IPS-20b (cell line): ENCODE data around the gene CXCL17.
"Not testable (repeated sequence)": the region's sequence is repeated elsewhere in the genome, so short reads cannot be mapped to it uniquely, and the experiment has no call there.

ENCODE experiments used
- H3K27ac ChIP-seq: one replicate; pipeline ENCODE4 v1.5.1; 2013; ENCODE audit warnings: low read length
- H3K27me3 ChIP-seq: 2 replicates; pipeline ENCODE4 v1.6.1; 2013; ENCODE audit warnings: mild to moderate bottlenecking, low read length, inconsistent platforms; ENCODE audit not compliant: insufficient read depth
- H3K36me3 ChIP-seq: 2 replicates; pipeline ENCODE4 v1.6.1; 2013; ENCODE audit warnings: low read depth, mild to moderate bottlenecking, inconsistent platforms, low read length, moderate library complexity; ENCODE audit not compliant: insufficient read depth
- H3K4me1 ChIP-seq: 2 replicates; pipeline ENCODE4 v1.6.1; 2013; ENCODE audit warnings: mild to moderate bottlenecking, control low read depth, inconsistent platforms, low read length, moderate library complexity; ENCODE audit not compliant: insufficient read depth
- H3K4me3 ChIP-seq: 2 replicates; pipeline ENCODE4 v1.5.1; 2013; ENCODE audit warnings: mild to moderate bottlenecking, low read length, inconsistent platforms
- H3K9ac ChIP-seq: 2 replicates; pipeline ENCODE4 v1.6.1; 2013; ENCODE audit warnings: low read depth, mild to moderate bottlenecking, inconsistent platforms, low read length, moderate library complexity
- H3K9me3 ChIP-seq: 2 replicates; pipeline ENCODE4 v1.6.1; 2013; ENCODE audit warnings: mild to moderate bottlenecking, low read depth, low read length, inconsistent platforms; ENCODE audit not compliant: insufficient read depth

Gene CXCL17

GRCh38 chr19:42461231-42461630 is 18.5 kb upstream of the CXCL17 start:
- H3K27ac ChIP-seq, H3K4me3 ChIP-seq, H3K9me3 ChIP-seq, H3K9ac ChIP-seq, H3K36me3 ChIP-seq, H3K4me1 ChIP-seq, H3K27me3 ChIP-seq: not testable (repeated sequence)

- H3K4me1 ChIP-seq, result 0 out of 2 replicates have a peak, but pooled peaks cover 5% of the 10 kb centered on the region
- H3K9ac ChIP-seq, result no peak overlapping the region
- no peak overlapping the region for H3K4me3 ChIP-seq
- no peaks in the 10 kb centered on the region for H3K36me3 ChIP-seq
- H3K27me3 ChIP-seq, result no peaks in the 10 kb centered on the region
- H3K9me3 ChIP-seq, result no peaks in the 10 kb centered on the region
- no peak overlapping the region for H3K27ac ChIP-seq
These were observed 17.2 kb upstream of the CXCL17 start for GRCh38 chr19:42459926-42460325.

DNA sequence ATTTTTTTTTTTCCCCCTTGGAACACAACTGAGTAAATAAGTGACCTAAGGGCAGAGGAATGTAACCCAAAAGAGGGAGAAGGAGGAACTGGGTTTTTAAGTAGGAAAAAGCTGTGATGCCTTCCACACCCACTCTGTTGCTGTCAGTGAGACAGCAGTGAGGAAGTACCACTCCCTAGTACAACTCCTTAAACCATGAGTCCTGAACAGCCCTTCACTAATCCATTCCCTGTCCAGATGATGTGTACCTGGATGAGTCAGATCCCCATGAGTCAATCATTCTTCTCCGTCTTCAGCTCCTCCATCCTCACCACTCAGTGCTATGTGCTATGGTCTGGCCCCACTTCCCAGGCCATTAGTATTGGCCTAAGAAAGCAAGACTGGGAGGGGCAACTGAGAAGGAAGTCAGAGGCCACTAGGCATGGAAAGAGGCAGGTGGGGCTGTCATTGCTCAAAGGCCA is 12.9 kb upstream of the CXCL17 start:
- no peaks in the 10 kb centered on the region for H3K27me3 ChIP-seq
- H3K4me1 ChIP-seq, result peaks cover 10% of the 10 kb centered on the region; the same call in 1 of the 2 replicates
- H3K4me3 ChIP-seq, result no peak overlapping the region
- H3K9ac ChIP-seq, result no peak overlapping the region
- H3K36me3 ChIP-seq, result no peaks in the 10 kb centered on the region
- H3K9me3 ChIP-seq, result no peaks in the 10 kb centered on the region
- H3K27ac ChIP-seq, result no peak overlapping the region

- Histone ChIP-seq H3K27me3 (no peaks in the 10 kb centered on the region), H3K4me1 (peaks cover 12% of the 10 kb centered on the region; the same call in 1 of the 2 replicates), H3K27ac (no peak overlapping the region), H3K9ac (no peak overlapping the region), H3K4me3 (no peak overlapping the region), H3K9me3 (no peaks in the 10 kb centered on the region), H3K36me3 (no peaks in the 10 kb centered on the region)
These were observed 12.3 kb upstream of the CXCL17 start for GRCh38 chr19:42455086-42455485.

DNA sequence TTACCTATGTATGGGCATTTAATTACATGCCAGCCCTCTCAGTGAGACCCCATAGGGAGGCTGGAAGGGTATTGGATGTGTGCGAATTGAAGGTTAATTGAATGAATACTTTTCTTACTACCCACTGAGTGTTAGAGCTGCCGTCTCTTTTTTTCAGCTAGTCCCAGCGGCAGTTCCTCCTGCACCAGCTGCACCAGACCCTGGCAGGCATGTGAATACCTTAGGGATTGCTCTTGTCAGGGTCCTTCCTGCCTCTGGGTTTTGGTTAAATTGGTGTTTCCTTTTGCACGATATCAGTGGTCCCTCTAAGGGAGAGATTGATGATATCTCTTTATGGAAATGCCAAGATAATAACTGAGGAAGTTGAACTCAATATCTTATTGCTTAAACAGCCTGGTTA is 9.8 kb upstream of the CXCL17 start:
- no peak overlapping the region for H3K9ac ChIP-seq
- H3K9me3 ChIP-seq, result no peaks in the 10 kb centered on the region
- H3K27me3 ChIP-seq, result no peaks in the 10 kb centered on the region
- peaks cover 14% of the 10 kb centered on the region; the same call in 1 of the 2 replicates for H3K4me1 ChIP-seq
- H3K36me3 ChIP-seq, result no peaks in the 10 kb centered on the region
- H3K4me3 ChIP-seq, result no peak overlapping the region
- no peak overlapping the region for H3K27ac ChIP-seq

- Histone ChIP-seq H3K4me1 (peaks cover 11% of the 10 kb centered on the region; the same call in 1 of the 2 replicates), H3K4me3 (no peak overlapping the region), H3K36me3 (no peaks in the 10 kb centered on the region), H3K27me3 (no peaks in the 10 kb centered on the region), H3K27ac (no peak overlapping the region), H3K9ac (no peak overlapping the region), H3K9me3 (no peaks in the 10 kb centered on the region)
These were observed 7.7 kb upstream of the CXCL17 start for GRCh38 chr19:42450314-42450934.

DNA sequence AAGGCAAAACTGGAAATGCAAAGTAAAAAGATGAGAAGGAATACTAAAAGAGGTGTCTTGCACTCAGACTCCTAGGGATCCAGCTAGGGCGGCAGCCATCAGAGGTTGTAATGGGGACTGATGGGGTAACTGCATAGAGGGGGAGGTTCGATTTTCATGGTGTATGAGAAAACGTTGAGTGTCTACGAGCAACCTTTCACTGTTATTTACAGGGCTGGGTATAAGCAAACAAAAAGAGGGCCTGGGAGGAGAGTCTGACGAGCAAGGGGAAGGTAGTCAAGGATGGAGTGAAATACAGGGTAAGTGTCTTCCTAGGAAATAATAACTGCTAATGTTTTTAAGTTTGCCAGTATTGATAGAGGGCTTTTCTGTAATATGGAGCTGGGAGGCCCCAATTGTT is 5.6 kb upstream of the CXCL17 start:
- H3K36me3 ChIP-seq, H3K27me3 ChIP-seq, H3K9ac ChIP-seq, H3K27ac ChIP-seq, H3K4me1 ChIP-seq, H3K9me3 ChIP-seq, H3K4me3 ChIP-seq: not testable (repeated sequence)

DNA sequence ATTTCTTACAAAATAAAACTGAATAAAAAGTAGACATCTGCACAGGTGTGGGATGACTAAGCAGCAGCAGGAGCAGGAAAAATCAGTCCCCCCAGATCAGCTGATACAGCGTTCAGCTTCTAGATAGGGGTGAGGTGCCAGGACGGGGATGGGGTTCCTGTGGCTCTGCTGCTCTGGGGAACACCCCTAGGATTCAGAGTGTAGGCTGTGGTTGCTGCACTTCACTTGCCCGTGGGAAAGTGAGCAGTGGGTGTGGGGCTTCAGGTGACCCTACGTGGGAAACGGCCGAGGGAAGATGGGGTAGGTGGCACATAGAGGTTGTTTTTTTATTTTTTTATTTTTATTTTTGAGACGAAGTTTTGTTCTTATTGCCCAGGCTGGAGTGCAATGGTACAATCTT is 3.2 kb upstream of the CXCL17 start:
- 0 out of 2 replicates have a peak, but pooled peaks cover 7% of the 10 kb centered on the region for H3K4me1 ChIP-seq

DNA sequence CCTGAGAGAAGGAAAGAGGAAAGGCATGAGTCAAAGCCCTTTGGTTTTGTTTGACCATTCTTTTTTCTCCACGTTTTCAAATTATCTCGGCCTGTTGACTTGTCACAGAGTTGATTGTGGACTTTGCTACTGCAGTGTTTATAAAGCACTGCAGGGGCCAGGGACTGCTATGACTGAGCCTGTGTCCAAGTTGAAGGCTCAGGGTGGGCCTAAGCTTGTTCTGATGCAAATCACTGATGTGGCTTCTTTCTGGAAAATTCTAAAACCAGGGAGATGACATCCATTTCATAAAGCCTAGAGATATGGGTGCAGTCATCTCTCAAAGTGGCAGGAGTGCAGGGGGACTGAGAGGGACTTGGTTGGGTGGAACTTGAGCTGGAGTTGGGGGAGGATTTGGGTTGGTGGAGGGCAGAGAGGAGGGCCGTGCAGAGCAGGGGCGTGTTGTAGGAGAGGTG is 1.2 kb upstream of the CXCL17 start:
- no peak overlapping the region for H3K4me3 ChIP-seq
- 0 out of 2 replicates have a peak, but pooled peaks cover 3% of the 10 kb centered on the region for H3K4me1 ChIP-seq
- H3K36me3 ChIP-seq, result no peaks in the 10 kb centered on the region
- no peaks in the 10 kb centered on the region for H3K9me3 ChIP-seq
- peaks cover 21% of the 10 kb centered on the region for H3K27me3 ChIP-seq
- no peak overlapping the region for H3K9ac ChIP-seq
- no peak overlapping the region for H3K27ac ChIP-seq

More for the DNA sequence above, 3.2 kb upstream of the CXCL17 start:
- no peak overlapping the region for H3K4me3 ChIP-seq
- no peak overlapping the region for H3K27ac ChIP-seq
- H3K9ac ChIP-seq, result no peak overlapping the region
- H3K36me3 ChIP-seq, result no peaks in the 10 kb centered on the region
- peaks cover 16% of the 10 kb centered on the region for H3K27me3 ChIP-seq
- H3K9me3 ChIP-seq, result no peaks in the 10 kb centered on the region

- Histone ChIP-seq H3K4me1 (0 out of 2 replicates have a peak, but pooled peaks cover 3% of the 10 kb centered on the region), H3K36me3 (no peaks in the 10 kb centered on the region), H3K4me3 (no peak overlapping the region), H3K9me3 (no peaks in the 10 kb centered on the region), H3K27me3 (peaks cover 21% of the 10 kb centered on the region), H3K27ac (no peak overlapping the region), H3K9ac (no peak overlapping the region)
These were observed 1.7 kb downstream of the CXCL17 start for GRCh38 chr19:42441049-42441445.

- Histone ChIP-seq H3K36me3 (no peaks in the 10 kb centered on the region), H3K4me1 (0 out of 2 replicates have a peak, but pooled peaks cover 3% of the 10 kb centered on the region), H3K27ac (no peak overlapping the region), H3K9me3 (no peaks in the 10 kb centered on the region), H3K4me3 (no peak overlapping the region), H3K9ac (no peak overlapping the region), H3K27me3 (peaks cover 21% of the 10 kb centered on the region)
These were observed 2.2 kb downstream of the CXCL17 start for GRCh38 chr19:42440357-42441048.

DNA sequence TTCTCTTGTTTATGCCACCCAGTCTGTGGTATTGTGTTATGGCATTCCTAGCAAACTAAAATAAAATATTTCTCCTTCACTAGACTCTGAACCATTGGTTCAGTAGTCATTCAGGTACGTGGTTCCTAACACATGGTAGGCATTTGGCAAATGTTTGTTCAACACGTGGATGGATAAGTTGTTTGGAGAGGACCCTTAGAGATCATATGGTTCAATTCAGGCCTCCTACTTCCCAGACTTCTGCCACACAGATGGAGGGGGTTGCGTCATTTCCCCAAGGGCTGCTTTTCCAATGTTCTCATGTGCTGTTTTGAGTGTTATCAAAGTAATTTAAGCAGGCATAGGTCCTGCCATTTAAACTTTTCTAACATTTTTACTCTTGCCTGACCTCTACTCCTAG is 6.7 kb downstream of the CXCL17 start:
- Histone ChIP-seq H3K4me3 (no peak overlapping the region), H3K27me3 (peaks cover 6% of the 10 kb centered on the region), H3K9me3 (no peaks in the 10 kb centered on the region), H3K9ac (no peak overlapping the region), H3K4me1 (peaks cover 2% of the 10 kb centered on the region; the same call in 1 of the 2 replicates), H3K27ac (no peak overlapping the region), H3K36me3 (no peaks in the 10 kb centered on the region)
